ENCODE data around the gene GPR26. TPM values are rescaled to one million over a fixed set of nuclear protein-coding genes. Genes with fewer than 3 reads are reported as not detected.

Gene GPR26
- total RNA-seq, 4 donors from 2014 or later: not detected

DNA sequence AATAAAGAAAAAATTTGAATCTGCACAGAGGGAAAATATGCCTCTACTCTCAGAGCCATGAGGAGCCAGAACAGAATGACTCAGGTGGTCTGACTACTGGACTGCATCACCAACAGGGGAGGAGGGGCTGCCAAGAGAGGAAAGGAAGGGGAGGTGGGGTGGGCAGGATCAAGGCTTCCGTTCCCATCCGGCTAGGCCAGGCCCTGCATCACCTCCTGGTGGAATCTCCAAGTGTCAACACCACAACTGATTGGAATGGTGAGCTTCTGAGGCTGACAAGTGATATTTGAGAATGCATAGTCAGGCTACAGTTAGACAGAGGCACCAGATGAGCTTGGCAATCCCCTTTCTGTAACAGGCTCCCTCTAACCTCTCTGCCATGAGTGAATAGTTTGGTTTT, 10.4 kb upstream of the GPR26 start:
- no peak for TF ChIP-seq POLR2A (IDR thresholded peaks at IDR 0.05)
- TF ChIP-seq, protein P1, sequence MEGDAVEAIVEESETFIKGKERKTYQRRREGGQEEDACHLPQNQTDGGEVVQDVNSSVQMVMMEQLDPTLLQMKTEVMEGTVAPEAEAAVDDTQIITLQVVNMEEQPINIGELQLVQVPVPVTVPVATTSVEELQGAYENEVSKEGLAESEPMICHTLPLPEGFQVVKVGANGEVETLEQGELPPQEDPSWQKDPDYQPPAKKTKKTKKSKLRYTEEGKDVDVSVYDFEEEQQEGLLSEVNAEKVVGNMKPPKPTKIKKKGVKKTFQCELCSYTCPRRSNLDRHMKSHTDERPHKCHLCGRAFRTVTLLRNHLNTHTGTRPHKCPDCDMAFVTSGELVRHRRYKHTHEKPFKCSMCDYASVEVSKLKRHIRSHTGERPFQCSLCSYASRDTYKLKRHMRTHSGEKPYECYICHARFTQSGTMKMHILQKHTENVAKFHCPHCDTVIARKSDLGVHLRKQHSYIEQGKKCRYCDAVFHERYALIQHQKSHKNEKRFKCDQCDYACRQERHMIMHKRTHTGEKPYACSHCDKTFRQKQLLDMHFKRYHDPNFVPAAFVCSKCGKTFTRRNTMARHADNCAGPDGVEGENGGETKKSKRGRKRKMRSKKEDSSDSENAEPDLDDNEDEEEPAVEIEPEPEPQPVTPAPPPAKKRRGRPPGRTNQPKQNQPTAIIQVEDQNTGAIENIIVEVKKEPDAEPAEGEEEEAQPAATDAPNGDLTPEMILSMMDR (IDR thresholded peaks at IDR 0.05): no peak
- Histone ChIP-seq H3K4me3 (replicated peaks in 1 of 3) (no peak overlapping the region), H3K27ac (no peak overlapping the region), H3K9me3 (no peaks in the 10 kb centered on the region), H3K36me3 (no peaks in the 10 kb centered on the region), H3K27me3 (no peaks in the 10 kb centered on the region), H3K4me1 (no peaks in the 10 kb centered on the region)
- 14 to 17% methylated on average over 2 of the region's 2 CpGs for WGBS, 2 donors
- intact Hi-C loops (cut with DNase I): no loop called here
- DNase-seq: no peak

DNA sequence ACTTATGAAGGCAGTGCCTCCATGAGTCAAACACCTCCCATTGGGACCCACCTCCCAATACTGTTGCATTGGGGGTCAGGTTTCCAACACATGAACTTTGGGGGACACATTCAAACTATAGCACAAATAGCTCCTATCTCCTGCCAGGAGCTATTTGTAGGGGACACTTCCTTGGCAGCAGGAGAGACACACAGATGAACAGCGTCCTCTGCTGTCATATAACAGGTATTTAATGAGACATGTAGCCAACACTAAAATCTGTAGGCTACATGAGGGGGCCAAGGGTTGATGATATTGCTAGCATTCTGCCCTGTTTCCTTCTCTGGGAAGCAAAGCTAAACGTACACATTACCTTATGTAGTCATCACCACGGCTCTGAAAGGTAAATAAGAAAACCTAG, 2.6 kb upstream of the GPR26 start:
- DNase-seq: no peak
- H3K36me3 ChIP-seq: no peaks in the 10 kb centered on the region
- TF ChIP-seq, protein P1 (IDR thresholded peaks at IDR 0.05): no peak
- TF ChIP-seq POLR2A (IDR thresholded peaks at IDR 0.05): no peak
- H3K9me3 ChIP-seq: no peaks in the 10 kb centered on the region
- no peak overlapping the region for H3K4me3 ChIP-seq (replicated peaks in 1 of 3)
- intact Hi-C loops (cut with DNase I): no loop called here
- no peaks in the 10 kb centered on the region for H3K4me1 ChIP-seq
- no peak overlapping the region for H3K27ac ChIP-seq
- no peaks in the 10 kb centered on the region for H3K27me3 ChIP-seq
- WGBS, 2 donors: 20 to 28% methylated on average over 3 of the region's 3 CpGs

DNA sequence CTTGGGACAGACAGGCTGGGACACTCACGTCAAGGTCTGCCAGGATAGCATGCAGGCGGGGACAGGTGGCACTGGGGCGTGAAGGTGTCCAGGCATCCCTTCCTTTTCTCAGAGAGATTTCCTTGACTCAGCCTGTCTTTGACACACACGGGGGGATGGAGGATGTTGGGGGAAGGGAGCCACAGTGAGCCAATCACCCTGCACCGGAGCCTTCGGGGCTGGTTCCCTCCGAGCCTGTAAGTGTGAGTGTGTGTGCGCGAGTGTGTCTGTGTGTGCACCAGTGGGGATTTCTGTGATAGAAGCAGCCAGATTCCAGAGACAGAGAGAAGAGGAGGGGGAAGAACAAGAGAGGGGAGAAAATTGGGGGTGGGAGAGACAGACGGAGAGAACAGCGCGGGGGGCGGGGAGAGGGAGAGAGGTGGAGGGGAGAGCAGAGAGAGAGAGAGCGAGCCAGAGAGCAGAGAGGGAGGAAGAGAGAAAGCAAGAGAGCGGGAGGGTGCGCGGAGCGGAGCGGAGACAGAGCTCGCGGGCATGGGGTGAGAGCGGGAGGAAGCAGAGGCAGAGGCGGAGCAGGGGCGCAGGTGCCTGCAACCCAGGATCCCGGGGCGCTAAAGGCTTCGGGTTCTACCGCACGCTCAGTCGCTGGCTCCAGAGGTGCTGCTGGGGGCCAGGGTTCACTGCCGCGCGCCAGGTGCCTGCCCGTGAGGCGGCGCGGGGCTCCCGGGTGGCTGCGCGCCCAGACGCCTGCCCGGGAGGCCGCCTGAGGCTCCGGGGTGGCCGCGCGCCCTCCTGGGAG, 466 bp upstream of the GPR26 start:
- Histone ChIP-seq H3K4me3 (replicated peaks in 1 of 3) (no peak overlapping the region), H3K36me3 (no peaks in the 10 kb centered on the region), H3K9me3 (no peaks in the 10 kb centered on the region), H3K27ac (no peak overlapping the region), H3K4me1 (no peaks in the 10 kb centered on the region), H3K27me3 (no peaks in the 10 kb centered on the region)
- 6 to 11% methylated on average over 23 to 27 of the region's 47 CpGs for WGBS, 2 donors
- DNase-seq: no peak
- intact Hi-C loops (cut with DNase I): no loop called here
- TF ChIP-seq, protein P1 (IDR thresholded peaks at IDR 0.05): no peak
- no peak for TF ChIP-seq POLR2A (IDR thresholded peaks at IDR 0.05)

DNA sequence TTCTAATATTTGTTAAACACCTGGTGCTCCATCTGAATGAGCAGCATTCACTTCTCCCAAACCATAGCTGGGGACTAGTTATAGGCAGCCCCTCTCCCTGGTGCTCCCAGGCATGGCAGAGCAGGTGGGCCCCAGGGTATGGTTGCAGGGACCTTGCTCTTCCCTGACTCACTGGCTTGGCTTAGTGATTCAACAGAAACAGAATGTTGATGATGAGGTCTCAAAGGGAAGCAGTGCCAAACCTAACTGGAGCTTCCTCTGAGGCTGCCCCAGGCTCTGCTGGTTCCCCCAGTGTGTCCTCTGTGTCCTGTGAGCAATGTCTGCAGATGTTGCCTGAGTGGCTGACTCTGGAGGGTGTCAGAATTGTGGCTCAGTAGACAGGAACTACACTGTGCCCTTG, 3.7 kb downstream of the GPR26 start:
- no peaks in the 10 kb centered on the region for H3K36me3 ChIP-seq
- no peaks in the 10 kb centered on the region for H3K4me1 ChIP-seq
- no peak overlapping the region for H3K27ac ChIP-seq
- no peak for DNase-seq
- no peak for TF ChIP-seq POLR2A (IDR thresholded peaks at IDR 0.05)
- TF ChIP-seq, protein P1 (IDR thresholded peaks at IDR 0.05): no peak
- no peaks in the 10 kb centered on the region for H3K27me3 ChIP-seq
- H3K9me3 ChIP-seq: no peaks in the 10 kb centered on the region
- intact Hi-C loops (cut with DNase I): no loop called here
- H3K4me3 ChIP-seq (replicated peaks in 1 of 3): no peak overlapping the region

DNA sequence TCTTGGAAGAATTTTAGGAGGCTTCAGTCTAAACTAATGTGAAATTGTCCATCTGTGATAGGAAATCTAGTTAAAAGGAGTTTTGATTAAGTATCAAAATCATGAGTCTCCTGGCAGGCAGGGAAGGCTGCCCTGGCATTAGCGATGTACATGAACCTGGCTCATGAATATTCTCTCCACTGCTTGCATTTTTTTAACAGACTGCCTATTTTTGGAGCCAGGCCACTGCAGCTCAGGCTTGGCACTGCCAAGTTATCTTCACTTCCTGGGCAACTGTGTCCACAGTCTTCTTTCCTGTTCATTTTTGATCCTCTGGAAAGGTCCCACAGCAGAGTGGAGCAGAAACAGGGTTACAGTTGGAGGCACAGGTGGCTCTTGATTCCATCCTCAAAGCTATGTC, 7.0 kb downstream of the GPR26 start:
- no peak for DNase-seq
- Histone ChIP-seq H3K27ac (no peak overlapping the region), H3K4me3 (replicated peaks in 1 of 3) (no peak overlapping the region), H3K4me1 (no peaks in the 10 kb centered on the region), H3K9me3 (no peaks in the 10 kb centered on the region), H3K27me3 (no peaks in the 10 kb centered on the region), H3K36me3 (no peaks in the 10 kb centered on the region)
- WGBS, 2 donors: 72 to 83% methylated on average over 1 of the region's 1 CpG
- TF ChIP-seq POLR2A (IDR thresholded peaks at IDR 0.05): no peak
- TF ChIP-seq, protein P1 (IDR thresholded peaks at IDR 0.05): no peak
- intact Hi-C loops (cut with DNase I): no loop called here
